Neural progenitor cell (in vitro differentiated cells): ENCODE results near the gene CDK5. TPM values are rescaled to one million over a fixed set of nuclear protein-coding genes. Genes with fewer than 3 reads are reported as not detected.

Experiments used
- DNase-seq: peaks from one replicate; pipeline ENCODE4 v3.0.0-alpha.2; 2016; ENCODE audit warnings: low spot score
- H2AFZ ChIP-seq: fragments of 200-600 bp; sonication (generic); replicated peaks from 2 replicates; pipeline ENCODE4 v1.6.1; 2016; ENCODE audit warnings: antibody characterized with exemption
- H3F3A ChIP-seq: fragments of 200-600 bp; sonication (generic); 2 replicates; pipeline ENCODE4 v1.6.1; 2016; ENCODE audit warnings: antibody characterized with exemption, low read depth
- H3K27ac ChIP-seq: fragments of 200-600 bp; sonication (generic); 2 replicates; pipeline ENCODE4 v1.5.1; 2016; ENCODE audit warnings: mild to moderate bottlenecking
- H3K27me3 ChIP-seq: fragments of 200-600 bp; sonication (generic); 2 replicates; pipeline ENCODE4 v1.6.1; 2016; ENCODE audit warnings: mild to moderate bottlenecking, moderate library complexity
- H3K36me3 ChIP-seq: fragments of 200-600 bp; sonication (generic); 2 replicates; pipeline ENCODE4 v1.5.1; 2016
- H3K4me1 ChIP-seq: fragments of 200-600 bp; sonication (generic); 2 replicates; pipeline ENCODE4 v1.6.1; 2016; ENCODE audit warnings: mixed run types
- H3K4me2 ChIP-seq: fragments of 200-600 bp; sonication (generic); 2 replicates; pipeline ENCODE4 v1.6.1; 2016
- H3K4me3 ChIP-seq: fragments of 200-600 bp; sonication (generic); 2 replicates; pipeline ENCODE4 v1.5.1; 2016
- H3K79me2 ChIP-seq: fragments of 200-600 bp; sonication (generic); 2 replicates; pipeline ENCODE4 v1.6.1; 2016; ENCODE audit warnings: low read depth
- H3K9ac ChIP-seq: fragments of 200-600 bp; sonication (generic); 2 replicates; pipeline ENCODE4 v1.6.1; 2016
- H3K9me3 ChIP-seq: fragments of 200-600 bp; sonication (generic); 2 replicates; pipeline ENCODE4 v1.5.1; 2016; ENCODE audit warnings: low read depth
- H4K20me1 ChIP-seq: fragments of 200-600 bp; sonication (generic); 2 replicates; pipeline ENCODE4 v1.6.1; 2016; ENCODE audit warnings: low read depth
- H3K27ac Mint-ChIP-seq: 3 replicates; pipeline ENCODE4 v1.8.0; 2021; ENCODE audit warnings: mixed read lengths
- H3K27me3 Mint-ChIP-seq: 2 replicates; pipeline ENCODE4 v1.8.0; 2022; ENCODE audit warnings: low read depth, mild to moderate bottlenecking, inconsistent platforms, moderate library complexity, mixed read lengths; ENCODE audit not compliant: insufficient read depth
- H3K36me3 Mint-ChIP-seq: 3 replicates; pipeline ENCODE4 v1.8.0; 2021; ENCODE audit warnings: mixed read lengths
- H3K4me1 Mint-ChIP-seq: 3 replicates; pipeline ENCODE4 v1.8.0; 2021; ENCODE audit warnings: mixed read lengths
- H3K4me3 Mint-ChIP-seq: 3 replicates; pipeline ENCODE4 v1.8.0; 2021; ENCODE audit warnings: mild to moderate bottlenecking, moderate library complexity, mixed read lengths
- H3K9me3 Mint-ChIP-seq: 3 replicates; pipeline ENCODE4 v1.8.0; 2020; ENCODE audit warnings: mixed read lengths
- EZH2 ChIP-seq: fragments of 200-600 bp; sonication (generic); IDR thresholded peaks from 2 replicates; pipeline ENCODE4 v1.6.1; 2017; ENCODE audit warnings: antibody characterized with exemption, mild to moderate bottlenecking, moderate library complexity
- EZH2phosphoT487 ChIP-seq: fragments of 200-600 bp; sonication (generic); IDR thresholded peaks from 2 replicates; pipeline ENCODE4 v1.6.1; 2017; ENCODE audit warnings: antibody characterized with exemption
- total RNA-seq: library from RNA; depleted of rRNA; stranded (reverse); fragments of >200 nt; gene quantifications from 2 replicates; pipeline ENCODE4 v1.2.3, GENCODE V29; 2015; ENCODE audit warnings: low replicate concordance
- TF ChIP-seq, protein P1 (sequence below): fragments of 200-600 bp; sonication (generic); IDR thresholded peaks from 2 replicates; pipeline ENCODE4 v1.5.1; 2017; ENCODE audit warnings: antibody characterized with exemption, mild to moderate bottlenecking

CDK5 gene
- total RNA-seq, 1 donor from 2014 or later = 8.1 TPM

GRCh38 chr7:151059367-151060112 lies 1.8 kb upstream of the CDK5 start, which contains the start of gene SLC4A2:
SLC4A2 (plus strand) TSS chr7:151059589; CDS start chr7:151061988, 2,399 bp downstream.
- Mint-ChIP-seq H3K4me1 (peaks cover 46% of the 10 kb centered on the region), H3K27me3 (peaks cover 16% of the 10 kb centered on the region)
- peaks cover 7% of the 10 kb centered on the region for H3K79me2 ChIP-seq

DNA sequence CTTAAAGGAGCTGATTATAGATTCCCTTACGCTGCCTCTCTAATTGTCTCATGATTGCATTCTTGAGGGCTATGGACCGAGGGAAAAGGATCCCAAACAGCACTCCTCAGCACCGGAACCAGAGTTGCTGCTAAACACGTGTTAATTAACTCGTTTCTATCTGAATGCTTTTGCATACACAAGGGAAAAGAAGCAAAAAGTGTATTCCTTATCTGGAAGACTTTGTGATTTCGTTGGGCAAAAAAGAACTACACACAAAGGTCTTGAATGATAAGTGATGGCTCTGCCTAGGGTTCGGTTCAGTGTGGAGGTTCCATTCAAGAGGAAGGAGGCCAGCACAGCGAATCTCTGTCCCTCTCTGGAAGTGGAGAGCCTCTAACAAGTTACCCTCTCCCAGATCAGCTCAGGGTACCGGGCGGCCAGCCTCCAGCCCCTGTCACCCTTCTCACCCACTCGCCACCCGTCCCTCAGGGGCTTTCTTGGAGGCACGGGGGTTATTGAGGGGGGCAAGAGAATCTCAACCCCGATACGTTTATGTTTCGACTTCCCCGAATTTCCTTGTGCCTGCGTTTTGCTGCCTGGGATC lies 1.2 kb upstream of the CDK5 start:
- no peaks in the 10 kb centered on the region for H3K9me3 Mint-ChIP-seq
- peak overlapping the region; percentile 77 for H3K4me3 ChIP-seq
- H3K27ac Mint-ChIP-seq = peak overlapping the region; percentile 94
- no peaks in the 10 kb centered on the region for H3K36me3 ChIP-seq
- no peak overlapping the region for H3K9ac ChIP-seq
- H3K27me3 ChIP-seq = peaks cover 39% of the 10 kb centered on the region
- H3K27me3 Mint-ChIP-seq = peaks cover 16% of the 10 kb centered on the region
- H2AFZ ChIP-seq = peak overlapping the region; percentile 54
- peaks cover 45% of the 10 kb centered on the region for H3K4me1 ChIP-seq
- no peaks in the 10 kb centered on the region for H3K36me3 Mint-ChIP-seq
- peaks cover 46% of the 10 kb centered on the region for H3K4me1 Mint-ChIP-seq
- H3K4me3 Mint-ChIP-seq = peak overlapping the region; percentile 94
- peaks cover 7% of the 10 kb centered on the region for H3K79me2 ChIP-seq
- no peaks in the 10 kb centered on the region for H3K9me3 ChIP-seq
- H3F3A ChIP-seq = peaks cover 42% of the 10 kb centered on the region
- DNase-seq = peak; percentile 40
- peaks cover 43% of the 10 kb centered on the region for H4K20me1 ChIP-seq
- H3K4me2 ChIP-seq = peak overlapping the region; percentile 99
- TF ChIP-seq, protein P1, sequence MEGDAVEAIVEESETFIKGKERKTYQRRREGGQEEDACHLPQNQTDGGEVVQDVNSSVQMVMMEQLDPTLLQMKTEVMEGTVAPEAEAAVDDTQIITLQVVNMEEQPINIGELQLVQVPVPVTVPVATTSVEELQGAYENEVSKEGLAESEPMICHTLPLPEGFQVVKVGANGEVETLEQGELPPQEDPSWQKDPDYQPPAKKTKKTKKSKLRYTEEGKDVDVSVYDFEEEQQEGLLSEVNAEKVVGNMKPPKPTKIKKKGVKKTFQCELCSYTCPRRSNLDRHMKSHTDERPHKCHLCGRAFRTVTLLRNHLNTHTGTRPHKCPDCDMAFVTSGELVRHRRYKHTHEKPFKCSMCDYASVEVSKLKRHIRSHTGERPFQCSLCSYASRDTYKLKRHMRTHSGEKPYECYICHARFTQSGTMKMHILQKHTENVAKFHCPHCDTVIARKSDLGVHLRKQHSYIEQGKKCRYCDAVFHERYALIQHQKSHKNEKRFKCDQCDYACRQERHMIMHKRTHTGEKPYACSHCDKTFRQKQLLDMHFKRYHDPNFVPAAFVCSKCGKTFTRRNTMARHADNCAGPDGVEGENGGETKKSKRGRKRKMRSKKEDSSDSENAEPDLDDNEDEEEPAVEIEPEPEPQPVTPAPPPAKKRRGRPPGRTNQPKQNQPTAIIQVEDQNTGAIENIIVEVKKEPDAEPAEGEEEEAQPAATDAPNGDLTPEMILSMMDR = no peak
- TF ChIP-seq EZH2phosphoT487 (no peak), EZH2 (peak; percentile 36)
- no peak overlapping the region for H3K27ac ChIP-seq

More at GRCh38 chr7:151059367-151060112, 1.8 kb upstream of the CDK5 start, which contains the start of gene SLC4A2:
- TF ChIP-seq EZH2 (peak; percentile 3), EZH2phosphoT487 (no peak)
- TF ChIP-seq, protein P1 = peak; percentile 65
- H3F3A ChIP-seq = peaks cover 42% of the 10 kb centered on the region
- H2AFZ ChIP-seq = peak within 1 kb of the TSS; percentile 54
- no peak within 1 kb of the TSS for H3K27ac ChIP-seq
- H3K4me1 ChIP-seq = peaks cover 45% of the 10 kb centered on the region
- H4K20me1 ChIP-seq = peaks cover 50% of the 10 kb centered on the region
- Mint-ChIP-seq H3K27ac (peak within 1 kb of the TSS; percentile 94), H3K9me3 (no peaks in the 10 kb centered on the region), H3K4me3 (peak within 1 kb of the TSS; percentile 94), H3K36me3 (no peaks in the 10 kb centered on the region)
- peak within 1 kb of the TSS; percentile 39 for H3K9ac ChIP-seq
- peak; percentile 76 for DNase-seq
- no peaks in the 10 kb centered on the region for H3K36me3 ChIP-seq
- peak within 1 kb of the TSS; percentile 77 for H3K4me3 ChIP-seq
- H3K27me3 ChIP-seq = peaks cover 39% of the 10 kb centered on the region
- no peaks in the 10 kb centered on the region for H3K9me3 ChIP-seq
- peak within 1 kb of the TSS; percentile 99 for H3K4me2 ChIP-seq

DNA sequence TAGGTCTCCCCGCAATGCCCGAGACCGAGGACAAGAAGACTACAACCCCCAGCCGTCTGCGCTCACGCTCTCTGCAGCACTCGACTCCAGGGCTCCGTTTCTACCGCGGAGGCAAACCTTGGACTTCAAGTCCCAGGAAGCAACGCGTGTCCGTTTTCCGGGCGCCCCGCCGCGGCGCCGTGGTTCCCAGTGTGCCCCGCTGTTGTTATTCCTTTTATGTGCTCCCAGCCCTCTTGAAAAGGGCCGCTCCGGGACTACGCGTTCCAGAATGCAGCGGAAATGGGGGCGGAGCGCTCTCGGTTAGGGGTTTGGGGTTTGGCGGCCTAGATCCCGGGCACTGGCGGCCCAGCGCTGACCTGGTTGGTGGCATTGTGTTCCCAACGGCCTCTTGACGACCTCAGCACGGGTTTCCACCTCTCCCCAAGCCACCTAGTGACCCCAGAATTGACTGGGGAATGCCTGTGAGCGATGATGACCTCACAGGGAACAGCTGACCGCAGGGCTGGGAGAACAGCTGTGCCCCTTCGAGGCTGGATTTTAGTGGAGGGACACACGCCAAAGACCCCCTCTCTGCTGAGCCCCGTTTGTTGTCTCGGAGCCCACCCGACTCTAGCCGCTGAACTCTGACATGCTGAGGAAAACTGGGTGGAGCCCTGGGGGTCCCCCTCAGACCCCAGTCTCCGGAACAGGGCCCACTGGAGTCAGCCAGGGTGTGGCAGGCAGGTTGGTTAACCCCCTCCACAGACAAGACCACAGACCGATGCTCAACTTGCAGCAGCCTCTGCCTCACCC lies 488 bp upstream of the CDK5 start:
- Mint-ChIP-seq H3K27me3 (peaks cover 16% of the 10 kb centered on the region), H3K36me3 (no peaks in the 10 kb centered on the region), H3K4me1 (peaks cover 46% of the 10 kb centered on the region), H3K27ac (peak overlapping the region; percentile 94), H3K4me3 (peak overlapping the region; percentile 94), H3K9me3 (no peaks in the 10 kb centered on the region)
- Histone ChIP-seq H3K4me1 (peaks cover 45% of the 10 kb centered on the region), H3F3A (peaks cover 40% of the 10 kb centered on the region), H3K9ac (no peak overlapping the region), H3K27ac (no peak overlapping the region), H3K9me3 (no peaks in the 10 kb centered on the region), H2AFZ (peak overlapping the region; percentile 60), H4K20me1 (peaks cover 39% of the 10 kb centered on the region), H3K4me3 (peak overlapping the region; percentile 77), H3K27me3 (peaks cover 37% of the 10 kb centered on the region), H3K4me2 (peak overlapping the region; percentile 99), H3K79me2 (peaks cover 7% of the 10 kb centered on the region), H3K36me3 (no peaks in the 10 kb centered on the region)
- DNase-seq = peak; percentile 99
- TF ChIP-seq EZH2 (no peak), EZH2phosphoT487 (no peak)
- TF ChIP-seq, protein P1 = no peak
